Measurements from ENCODE around the gene PRR33.

PRR33 gene

DNA sequence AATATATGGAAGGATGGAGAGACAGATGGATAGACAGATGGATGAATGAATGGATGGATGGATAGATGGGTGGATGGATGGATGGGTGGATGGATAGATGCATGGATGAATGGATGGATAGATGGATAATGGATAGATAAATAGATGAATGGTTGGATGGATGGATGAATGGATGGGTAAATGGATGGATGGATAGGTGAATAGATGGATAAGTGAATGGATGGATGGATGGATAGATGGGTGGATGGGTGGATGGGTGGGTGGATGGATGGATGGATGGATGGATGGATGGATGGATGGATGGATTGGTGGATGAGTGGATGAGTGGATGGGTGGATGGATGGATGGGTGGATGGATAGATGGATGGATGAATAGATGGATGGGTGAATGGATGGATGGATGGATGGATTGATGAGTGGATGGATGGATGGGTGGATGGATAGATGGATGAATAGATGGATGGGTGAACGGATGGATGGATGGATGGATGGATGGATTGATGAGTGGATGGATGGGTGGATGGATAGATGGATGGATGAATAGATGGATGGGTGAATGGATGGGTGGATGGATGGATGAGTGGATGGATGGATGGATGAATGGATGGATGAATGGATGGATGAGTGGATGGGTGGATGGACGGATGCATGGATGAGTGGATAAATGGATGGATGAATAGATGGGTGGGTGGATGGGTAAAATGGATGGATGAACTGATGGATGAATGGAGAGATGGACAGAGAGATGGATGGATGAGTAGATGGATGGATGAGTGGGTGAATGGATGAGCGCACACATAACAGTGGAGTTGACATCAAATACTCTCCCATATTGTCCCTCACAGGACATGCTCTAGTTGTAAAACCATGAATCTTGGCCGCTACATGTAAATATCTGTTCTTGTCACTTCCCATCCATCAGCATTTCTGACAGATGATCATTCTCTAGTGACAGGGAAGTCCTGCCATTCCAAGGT lies 30.0 kb downstream of the PRR33 start:
- no peak for DNase-seq

DNA sequence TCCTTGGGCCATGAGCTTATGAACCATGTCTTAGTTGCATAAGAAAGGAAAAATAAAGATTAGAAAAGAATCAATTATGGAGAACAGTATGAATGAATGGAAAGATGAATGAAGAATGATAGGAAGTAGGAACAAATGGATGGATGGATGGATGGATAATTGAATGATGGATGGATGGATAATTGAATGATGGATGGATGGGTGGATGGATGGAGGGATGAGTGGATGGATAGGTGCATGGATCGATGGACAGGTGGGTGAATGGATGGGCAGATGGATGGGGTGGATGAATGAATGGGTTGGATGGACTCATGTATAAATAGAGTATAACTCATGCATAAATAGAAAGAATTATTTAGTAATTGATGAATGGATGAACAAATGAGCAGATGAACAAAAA lies 31.6 kb downstream of the PRR33 start:
- DNase-seq, result no peak

DNA sequence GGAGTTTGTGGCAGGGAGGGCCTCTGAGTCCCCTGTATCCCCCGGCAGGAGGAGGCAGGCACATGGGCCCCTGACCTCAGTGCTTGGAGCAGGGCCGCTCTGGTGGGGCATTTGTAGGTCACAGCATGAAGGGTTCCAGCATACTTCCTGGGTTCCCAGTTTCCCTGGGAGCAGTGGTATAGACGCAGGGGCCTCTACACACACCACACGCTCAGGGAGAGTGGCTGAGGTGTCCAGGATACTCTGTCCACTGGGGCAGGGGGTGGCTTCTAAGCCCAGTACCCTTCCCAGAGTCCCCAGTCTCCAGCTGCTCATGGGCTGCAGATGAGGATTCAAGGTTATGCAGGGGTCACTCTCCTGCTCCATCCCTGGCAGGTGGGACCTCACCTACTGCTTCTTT lies 32.7 kb downstream of the PRR33 start:
- no peak for DNase-seq

DNA sequence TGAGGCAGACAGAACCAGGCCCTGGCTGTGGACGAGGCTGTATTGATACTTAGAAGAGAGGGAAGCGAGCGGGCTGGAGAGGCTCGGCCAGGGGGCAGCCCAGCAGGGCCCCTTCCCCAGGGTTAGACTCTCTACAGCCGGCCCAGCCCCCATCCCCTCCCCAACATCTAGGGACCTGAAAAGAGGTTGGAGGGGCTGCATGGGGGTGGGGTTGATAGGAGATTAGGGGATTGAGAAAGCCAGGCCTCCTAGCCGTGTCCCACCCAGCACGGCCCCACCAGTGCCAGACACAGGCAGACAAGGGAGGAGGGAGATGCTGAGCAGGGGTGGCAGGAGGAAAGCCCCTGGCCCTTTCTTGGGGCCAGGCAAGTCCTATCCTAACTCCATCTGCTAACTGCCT lies 33.1 kb downstream of the PRR33 start:
- no peak for DNase-seq

DNA sequence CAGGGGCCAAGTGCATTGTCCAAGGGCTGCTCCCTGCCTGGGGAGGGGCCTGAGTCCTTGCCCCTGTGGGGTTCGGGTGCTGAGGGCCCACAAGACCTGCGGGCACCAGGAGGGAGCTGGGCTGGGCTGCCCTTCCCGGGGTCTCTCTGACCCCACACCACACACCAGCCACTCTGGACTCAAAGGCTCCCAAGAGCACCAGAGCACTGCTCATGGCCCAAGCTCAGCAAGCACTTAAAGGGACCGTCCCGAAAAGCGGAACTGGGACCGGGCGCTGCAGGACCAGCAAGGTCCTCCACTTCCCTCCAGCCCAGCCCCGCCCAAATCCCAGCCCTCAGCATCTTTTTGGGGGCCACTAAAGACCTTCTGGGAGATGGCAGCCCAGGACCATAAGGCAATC lies 33.5 kb downstream of the PRR33 start:
- no peak for DNase-seq

DNA sequence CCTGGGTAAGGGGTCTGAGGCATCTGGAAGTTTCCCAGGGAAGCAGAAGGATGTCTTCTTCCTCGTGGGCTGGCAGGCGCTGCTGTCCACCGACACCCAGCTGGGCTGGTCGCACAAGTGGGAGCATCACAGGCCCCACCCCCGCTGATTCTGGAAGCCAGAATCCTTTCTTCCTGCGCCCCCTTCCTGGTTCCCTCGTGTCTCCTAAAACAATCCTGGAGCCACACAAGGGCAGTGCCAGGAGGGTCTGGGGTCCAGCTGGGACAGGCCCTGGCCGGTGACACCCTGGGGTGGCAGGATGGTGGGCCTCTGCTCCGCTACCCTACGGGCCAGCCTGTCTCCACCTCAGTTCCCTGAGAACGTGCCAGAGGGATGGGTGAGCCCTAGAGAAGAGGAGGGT lies 34.6 kb downstream of the PRR33 start:
- no peak for DNase-seq

DNA sequence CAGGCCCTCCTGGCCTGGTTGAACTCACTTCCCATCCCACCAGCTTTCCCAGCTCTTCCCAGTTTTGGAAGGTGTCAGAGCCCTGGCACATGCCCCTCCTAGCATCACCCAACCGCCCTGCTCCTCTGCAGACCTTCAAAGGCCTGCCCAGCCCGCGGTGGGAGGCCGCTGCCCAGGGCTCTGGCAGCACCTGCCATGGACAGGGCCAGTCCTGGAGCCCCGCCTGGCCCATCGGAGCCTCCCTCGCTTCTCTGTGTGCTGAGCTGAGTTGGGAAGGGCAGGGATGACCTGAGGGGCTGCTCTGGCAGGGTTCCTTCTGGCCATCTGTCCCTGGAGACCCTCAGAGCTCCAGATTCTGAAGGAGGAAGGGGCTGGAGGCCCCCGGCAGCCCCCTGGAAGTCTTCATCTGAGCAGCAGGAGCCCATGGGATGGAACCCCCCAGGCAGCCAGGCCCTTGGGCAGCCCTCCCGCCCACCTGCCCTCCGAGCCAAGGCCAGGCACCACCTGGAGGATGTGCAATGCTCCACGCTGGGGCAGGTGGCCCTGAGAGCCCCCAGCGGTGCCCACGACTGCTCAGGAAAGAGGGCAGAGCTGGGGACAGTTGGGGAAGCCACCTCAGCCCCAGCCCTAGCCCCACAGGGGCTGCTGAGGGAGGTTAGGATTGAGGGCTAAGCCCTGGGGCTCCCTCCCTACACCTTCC lies 35.2 kb downstream of the PRR33 start:
- no peak for DNase-seq

DNA sequence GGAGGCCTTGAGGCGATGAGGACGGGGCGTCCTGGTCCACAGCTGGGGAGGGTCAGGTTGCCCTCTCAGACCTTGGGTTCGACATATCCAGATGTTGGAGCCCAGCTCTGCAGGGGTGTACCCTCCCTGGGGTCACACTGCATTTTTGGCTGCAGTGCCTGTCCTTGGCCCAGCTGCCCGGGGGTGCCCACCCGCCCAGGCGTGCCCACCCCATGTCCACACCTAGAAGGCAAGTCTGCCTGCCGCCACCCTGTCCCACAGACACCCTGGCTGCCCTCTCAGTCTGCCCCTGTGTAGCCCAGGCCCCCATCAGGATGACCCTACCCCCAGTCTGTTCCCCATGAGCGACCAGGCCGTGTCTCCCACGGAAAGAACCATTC lies 35.8 kb downstream of the PRR33 start:
- no peak for DNase-seq

DNA sequence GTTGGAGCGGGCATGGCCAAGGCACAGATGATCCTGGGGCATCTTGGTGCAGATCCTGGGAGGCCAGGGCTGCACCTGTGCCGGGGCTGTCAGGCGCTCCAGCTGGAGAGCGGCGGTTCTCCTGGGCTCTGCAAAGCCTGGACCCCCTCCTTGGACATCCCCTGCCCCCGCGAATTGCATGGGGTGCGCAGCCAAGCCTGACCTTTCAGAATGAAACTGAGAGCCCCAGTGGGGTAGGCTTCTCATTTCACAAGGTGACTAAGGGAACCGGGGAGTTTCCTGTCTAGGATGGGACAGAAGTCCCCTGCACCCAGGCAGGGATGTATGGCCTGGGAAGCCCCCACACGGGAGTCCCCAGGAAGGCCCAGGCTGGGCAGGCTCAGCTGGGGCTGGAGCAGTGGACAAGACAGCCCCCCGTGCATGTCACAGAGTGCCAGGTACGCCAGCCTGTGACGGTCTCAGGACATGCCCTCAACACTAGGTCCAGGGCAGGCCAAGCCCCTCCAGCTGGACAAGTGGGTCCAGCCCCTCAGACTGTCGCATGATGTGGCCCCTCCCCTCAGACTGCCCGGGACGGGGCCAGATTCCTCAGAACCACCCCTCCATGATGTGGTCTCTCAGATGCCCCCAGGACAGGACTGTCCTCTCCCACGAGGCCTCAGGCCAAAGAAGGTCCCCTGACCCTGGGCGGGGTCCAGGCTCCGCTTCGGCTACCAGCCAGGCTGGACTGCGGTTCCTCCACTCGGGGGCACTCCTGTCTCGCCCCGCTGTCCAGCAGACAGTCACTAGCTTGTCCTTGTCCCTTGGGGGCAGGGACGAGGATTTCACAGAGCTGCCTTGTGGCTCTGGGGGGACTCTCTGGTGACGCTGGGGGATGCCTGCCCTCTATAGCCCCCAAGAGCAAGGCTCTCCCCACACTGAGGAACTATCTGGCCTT lies 36.5 kb downstream of the PRR33 start:
- no peak for DNase-seq

DNA sequence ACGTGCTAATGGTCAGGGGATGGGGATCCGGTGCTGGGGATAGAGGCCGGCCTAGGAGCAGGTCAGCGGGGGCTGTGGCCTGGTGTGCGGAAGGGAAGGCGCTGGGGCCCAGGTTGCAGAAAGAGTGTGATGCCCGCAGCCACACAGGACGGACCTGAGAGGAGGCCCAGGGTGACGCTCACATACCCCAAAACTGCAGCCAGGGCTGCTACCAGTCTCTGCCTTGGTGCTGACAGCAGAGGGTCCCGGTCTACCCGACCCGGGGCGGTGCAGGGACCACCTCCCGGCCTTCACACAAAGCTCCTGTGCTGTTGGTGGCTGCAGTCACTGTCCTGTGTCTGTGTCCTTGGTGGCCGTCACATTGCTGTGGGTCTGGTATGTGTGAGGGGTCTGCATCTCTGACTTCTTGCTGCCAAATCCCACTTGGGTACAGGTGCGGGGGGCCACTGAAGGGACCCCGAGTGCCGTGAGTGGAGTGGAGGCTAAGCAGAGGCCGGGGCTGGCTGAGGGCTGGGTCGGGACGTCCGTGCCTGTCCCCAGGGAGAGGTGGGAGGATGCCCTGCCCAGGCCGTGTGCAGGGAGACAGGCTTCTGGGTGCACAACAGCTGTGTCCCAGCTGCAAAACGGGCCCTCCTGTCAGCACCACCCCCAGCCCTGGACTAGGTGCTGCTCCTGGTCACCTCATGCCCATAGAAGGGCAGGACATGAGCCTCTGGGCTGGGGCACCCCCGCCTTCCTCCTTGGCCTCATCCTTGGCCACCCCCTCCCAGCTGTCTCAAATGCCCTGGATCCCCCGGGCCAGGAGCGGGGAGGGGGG lies 37.4 kb downstream of the PRR33 start:
- DNase-seq, result no peak

DNA sequence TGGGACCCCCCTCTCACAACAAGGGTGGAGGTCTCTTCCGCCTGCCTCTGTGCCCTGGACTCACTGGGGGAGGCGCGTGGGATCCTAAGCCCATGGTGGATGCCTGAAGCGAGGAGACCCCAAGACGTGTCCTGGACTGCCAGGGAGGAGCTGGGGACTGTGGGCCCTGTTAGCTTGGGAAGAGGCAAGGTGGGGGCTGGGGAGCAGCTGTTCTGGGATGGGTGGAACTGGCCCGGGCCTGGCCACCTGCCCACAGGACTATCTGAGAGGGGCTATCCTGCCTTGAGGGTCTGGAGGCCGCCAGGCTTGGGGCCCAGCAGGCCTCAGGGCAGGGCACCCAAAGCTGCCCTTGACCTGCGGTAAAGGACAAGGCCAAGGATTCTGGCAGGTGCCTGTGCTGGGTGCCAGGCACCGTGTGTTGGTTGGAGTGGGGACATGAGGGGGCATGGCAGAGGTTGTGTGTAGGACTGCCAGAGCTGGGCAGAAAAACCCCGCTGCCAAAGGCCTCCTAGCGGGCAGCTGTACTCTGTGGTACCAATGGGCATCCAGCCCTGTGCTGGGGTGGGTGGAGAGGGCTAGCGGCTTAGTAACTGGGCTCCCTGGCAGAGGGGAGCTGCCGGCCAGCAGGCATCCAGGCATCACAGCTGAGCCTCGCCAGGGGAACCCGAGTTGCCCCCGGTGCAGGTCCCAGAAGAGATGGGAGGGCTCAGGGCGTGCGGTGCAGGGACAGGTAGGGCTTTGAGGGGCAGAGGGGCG lies 38.1 kb downstream of the PRR33 start:
- DNase-seq, result no peak

DNA sequence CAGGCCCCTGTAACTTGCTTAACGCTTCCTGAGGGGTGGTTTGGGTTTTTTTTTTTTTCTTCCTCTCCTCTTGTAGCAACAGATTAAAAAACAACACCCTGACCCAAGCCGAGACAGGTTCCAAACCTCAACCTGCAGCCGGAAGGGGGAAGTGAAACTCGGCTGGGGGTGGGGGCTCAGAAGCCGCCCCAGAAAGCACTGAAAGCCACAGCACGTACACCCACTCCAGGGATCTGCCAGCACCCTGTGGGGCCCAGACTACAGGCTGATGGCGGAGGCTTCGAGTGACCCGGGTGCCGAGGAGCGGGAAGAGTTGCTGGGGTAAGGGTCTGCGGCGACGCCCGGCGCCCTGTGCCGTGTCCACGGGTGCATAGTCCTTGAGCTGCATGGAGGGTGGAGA lies 38.8 kb downstream of the PRR33 start, which contains the start of gene LSP1:
LSP1 (plus strand) TSS at position 208 of the 400 bp plus-strand sequence; CDS start at position 269, 61 bp downstream.
- peak; percentile 40 to 86 (median 68) for DNase-seq

DNA sequence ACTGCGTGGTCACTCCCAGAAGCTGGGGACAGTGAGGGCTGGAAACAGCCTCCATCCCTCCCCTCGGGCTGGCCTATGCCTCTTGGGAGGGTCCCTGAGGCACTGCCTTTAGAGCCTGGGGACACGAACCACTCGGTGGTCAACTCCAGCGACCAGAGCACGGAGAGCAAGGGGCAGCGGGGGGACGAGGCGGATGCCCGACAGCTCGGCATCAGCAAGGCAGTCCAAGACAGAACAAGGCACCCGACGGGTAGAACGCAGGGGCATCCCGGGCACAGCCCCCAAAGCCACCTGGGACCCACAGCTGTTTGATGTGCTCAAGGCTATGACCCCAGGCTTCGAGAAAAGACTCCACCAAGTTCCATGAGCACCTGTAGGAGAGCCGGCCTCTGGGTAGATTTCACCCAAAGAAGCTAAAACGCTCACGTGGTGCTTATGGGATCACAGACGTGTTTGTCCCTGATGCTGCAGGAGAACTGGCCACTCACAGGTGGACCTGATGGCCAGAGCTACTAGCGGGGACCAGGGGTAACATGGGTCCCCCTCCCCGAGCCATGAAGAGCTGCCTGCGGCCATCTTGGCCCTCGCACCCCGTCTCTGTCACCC lies 39.3 kb downstream of the PRR33 start:
- no peak for DNase-seq

DNA sequence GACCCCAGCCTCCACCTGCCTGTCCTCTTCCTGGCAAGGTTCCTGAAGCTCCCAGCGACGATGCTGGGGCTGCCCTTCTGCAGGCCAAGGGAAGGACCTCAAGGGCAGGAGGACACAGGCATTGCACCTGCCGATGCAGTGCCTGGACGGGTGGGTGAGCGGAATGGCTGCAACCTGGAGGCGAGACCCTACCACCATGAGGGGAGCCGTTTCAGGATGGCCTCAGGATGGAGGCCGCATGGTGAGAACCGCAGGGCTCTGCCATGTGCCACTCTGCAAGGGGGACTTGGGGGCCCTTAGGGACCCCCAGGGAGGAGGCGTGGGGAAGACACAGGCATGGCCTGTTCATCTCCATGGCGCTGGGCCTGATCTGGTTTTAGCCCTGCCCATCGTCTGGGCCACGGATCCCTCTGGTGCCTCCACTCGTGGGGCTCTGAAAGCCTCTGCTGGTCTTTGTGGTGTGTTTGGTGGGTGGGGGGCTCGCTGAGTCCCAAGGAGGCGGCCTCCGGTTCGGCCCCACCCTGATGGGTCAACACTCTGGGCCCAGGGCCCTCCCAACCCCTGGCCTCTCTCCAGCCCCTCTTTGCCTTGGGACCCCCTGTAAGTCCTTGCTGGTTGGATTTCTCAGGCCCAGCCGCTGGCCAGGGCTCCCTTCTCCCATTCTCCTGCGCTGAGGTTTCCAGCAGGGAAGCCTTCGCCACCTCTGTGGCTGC lies 40.1 kb downstream of the PRR33 start:
- DNase-seq, result no peak

DNA sequence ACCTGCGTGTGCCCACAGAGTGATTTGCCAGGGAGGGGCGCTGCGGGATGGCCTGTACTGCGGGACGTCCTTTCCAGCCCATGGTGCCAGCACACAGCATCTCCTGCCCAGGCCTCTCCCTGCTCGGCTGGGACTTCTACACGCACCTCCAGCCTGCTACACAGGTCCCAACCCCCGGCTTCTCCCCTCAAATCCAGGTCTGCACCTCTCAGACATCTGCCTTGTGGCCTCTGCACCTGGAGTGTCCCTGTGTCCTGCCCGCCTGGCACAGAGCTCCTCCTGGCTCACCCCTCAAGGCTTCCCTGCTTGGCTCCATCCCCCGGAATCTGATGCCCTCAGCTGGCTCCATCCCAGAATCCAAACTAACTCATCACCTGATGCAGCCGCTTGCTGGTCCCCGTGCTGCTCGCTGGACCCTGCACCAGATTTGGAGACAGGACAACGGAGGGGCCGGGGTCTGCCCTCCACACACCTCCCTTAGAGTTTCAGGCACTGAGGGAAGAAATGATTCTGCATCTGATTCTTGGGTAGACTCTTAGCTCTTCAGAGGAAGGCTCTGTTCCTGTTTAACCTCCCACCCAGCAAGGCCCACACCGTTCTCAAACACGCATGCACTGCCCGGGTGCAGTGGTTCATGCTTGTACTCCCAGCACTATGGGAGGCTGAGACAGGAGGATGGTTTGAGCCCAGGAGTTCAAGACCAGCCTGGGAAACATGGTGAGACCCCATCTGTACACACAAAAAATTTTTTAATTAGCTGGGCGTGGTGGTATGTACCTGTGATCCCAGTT lies 42.9 kb downstream of the PRR33 start:
- DNase-seq, result no peak

DNA sequence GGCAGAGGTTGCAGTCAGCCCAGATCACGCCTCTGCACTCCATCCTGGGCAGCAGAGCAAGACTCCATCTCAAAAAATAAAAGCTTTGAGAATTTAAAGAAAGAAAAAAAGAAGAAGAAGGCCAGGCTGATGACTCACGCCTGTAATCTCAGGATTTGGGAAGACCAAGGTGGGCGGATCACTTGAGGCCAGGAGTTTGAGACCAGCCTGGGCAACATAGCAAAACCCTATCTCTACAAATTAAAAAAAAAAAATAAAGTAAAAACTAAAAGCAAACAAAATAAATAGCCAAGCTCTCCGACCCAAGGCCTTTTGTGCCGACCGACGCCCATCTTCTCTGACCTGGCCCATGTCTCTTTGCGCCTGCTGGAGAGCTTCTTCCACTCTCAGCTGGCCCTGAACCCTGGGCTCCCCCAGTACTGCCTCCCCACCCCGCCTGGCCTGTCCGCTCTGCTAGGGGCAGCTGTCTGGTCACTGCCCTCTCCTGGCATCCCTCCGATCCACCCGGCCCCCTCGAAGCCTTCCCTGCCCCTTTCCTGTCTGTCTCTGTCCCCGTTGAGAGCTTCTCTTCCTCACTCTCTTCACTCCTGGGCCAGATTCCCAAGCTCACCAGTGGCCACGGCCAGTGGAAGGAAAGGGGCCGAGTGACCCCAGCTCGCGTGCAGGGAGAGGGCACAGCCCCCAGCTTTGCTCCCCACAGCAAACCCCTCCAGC lies 43.6 kb downstream of the PRR33 start:
- no peak for DNase-seq

DNA sequence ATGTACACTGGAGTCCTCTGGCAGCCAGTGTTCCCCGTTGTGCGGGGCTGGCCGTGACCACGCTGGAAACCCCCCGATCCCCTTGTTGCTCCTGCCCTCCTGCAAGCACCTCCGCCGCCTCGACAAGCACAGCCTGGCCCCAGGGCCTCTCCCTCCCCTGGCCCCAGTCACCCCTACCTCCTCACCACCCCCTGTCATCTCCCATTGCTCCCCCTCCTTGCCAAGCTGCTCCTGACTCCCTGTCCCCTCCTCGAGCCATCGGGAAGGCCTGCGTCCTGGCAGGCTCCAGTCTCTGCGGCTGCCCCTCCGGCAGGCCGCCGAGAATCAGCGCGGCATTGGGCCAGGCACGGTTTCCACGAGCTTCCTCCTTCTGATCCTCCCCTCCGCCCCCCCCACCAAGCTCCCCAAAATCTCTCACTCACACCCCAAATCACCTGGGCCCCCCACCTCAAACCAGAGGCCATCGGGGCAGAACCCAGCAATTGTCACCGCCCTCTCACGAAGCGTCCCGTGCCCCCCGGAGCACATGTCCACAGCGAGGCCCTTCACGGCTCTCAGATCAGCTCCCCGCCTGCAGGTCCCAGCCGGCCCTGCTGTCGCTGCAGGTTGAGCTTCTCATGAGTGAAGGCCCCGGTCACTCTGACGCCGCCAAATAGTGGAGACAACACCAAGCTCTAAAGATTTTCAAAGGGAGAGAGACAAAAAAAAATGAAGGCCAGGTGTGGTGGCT lies 44.5 kb downstream of the PRR33 start:
- DNase-seq, result no peak

DNA sequence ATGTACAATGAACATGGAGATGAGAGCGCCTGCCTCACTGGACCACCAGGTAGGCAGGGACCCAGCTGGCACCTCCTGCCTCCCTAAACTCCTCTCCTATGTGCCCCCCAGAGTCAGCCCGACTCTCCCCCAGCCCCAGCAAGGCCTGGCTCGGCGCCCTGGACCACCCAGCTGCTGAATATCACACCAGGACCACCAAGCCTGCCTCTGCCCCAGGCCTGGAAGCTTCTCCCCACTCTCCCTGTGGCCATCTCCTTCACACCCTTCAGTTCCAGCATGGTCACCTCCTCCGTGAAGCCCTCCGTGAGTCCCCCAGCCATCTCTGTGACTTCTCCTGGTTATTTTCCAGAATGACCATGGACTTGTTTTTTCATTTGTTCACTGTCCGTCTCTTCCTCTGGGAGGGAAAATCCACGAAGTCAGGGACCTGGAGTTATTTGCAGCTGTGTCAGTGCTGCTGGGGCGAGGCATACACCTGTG lies 45.2 kb downstream of the PRR33 start:
- no peak for DNase-seq
